ENCODE data around the gene FGFRL1.

Gene FGFRL1

DNA sequence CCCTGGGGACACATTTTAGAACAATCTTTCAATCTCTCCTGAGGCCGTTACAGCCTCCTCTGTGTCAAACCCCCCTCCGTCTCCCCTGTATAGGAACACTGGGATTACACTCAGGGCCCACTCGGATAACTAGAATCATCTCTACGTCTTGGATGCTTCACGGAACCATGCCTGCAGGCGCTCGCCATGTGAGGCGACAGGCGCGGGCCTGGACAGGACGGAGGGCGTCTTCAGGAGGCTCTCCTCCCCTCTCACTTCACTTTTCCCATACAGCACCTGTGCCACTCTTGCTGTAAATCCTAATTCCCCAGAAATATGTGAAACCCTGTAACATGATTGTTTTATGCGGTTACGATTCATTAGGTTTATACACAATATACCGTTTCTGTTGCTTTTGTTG, 28.6 kb upstream of the FGFRL1 start:
- Histone ChIP-seq H3K9ac (ENCODE audit: insufficient read length) (no peak overlapping the region), H3K27ac (0 out of 2 replicates have a peak overlapping the region, but pooled peaks have one; percentile 16), H3K36me3 (ENCODE audit: insufficient read depth, low read length) (no peaks in the 10 kb centered on the region), H3K4me3 (no peak overlapping the region), H3K9me3 (ENCODE audit: low read depth, low read length) (no peaks in the 10 kb centered on the region)
- no peak for DNase-seq (ENCODE audit: low read depth, low spot score)
- TF ChIP-seq POLR2AphosphoS5 (IDR thresholded peaks at IDR 0.05; ENCODE audit: borderline replicate concordance, low read depth, low read length) (no peak), EZH2 (IDR thresholded peaks at IDR 0.05) (no peak), FOXP2 (optimal IDR thresholded peaks at IDR 0.05; ENCODE audit: control extremely low read depth, extremely low read length, insufficient read depth) (no peak)

DNA sequence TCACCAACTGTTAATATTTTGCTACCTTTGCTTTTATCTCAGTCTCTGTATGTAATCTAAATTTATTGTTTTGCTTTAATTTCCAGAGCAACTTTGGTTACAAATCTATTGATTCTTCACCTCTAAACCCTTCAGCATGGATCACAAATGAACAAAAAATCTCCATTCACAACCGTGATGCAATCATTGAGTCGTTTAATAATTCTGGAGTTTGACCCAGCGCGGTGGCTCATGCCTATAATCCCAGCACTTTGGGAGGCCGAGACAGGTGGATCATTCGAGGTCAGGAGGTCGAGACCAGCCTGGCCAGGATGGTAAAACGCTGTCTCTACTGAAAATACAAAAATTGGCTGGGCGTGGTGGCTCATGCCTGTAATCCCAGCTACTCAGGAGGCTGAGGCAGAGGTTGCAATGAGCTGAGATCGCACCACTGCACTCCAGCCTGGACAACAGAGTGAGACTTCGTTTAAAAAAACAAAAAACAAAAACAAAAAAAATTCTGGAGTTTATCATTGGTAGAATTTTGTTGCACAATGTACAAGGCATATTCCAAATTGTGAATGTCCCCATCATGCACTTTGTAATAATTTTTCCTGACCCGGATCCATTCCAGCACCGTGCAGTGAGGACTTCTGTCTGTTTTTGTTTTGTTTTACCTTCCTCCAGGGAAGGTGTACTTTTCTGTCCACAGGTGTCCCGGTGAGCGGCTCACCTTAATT, 26.9 kb upstream of the FGFRL1 start:
- Histone ChIP-seq H3K9ac (ENCODE audit: insufficient read length) (no peak overlapping the region), H3K27ac (no peak overlapping the region), H3K9me3 (ENCODE audit: low read depth, low read length) (no peaks in the 10 kb centered on the region), H3K4me3 (no peak overlapping the region), H3K36me3 (ENCODE audit: insufficient read depth, low read length) (no peaks in the 10 kb centered on the region)
- no peak for TF ChIP-seq POLR2AphosphoS5 (IDR thresholded peaks at IDR 0.05; ENCODE audit: borderline replicate concordance, low read depth, low read length)
- TF ChIP-seq EZH2 (IDR thresholded peaks at IDR 0.05), result no peak
- TF ChIP-seq FOXP2 (optimal IDR thresholded peaks at IDR 0.05; ENCODE audit: control extremely low read depth, extremely low read length, insufficient read depth), result no peak
- DNase-seq (ENCODE audit: low read depth, low spot score), result no peak

- H3K27ac ChIP-seq, result no peak overlapping the region
- no peak overlapping the region for H3K9ac ChIP-seq (ENCODE audit: insufficient read length)
- DNase-seq (ENCODE audit: low read depth, low spot score), result no peak
- TF ChIP-seq EZH2 (IDR thresholded peaks at IDR 0.05), result no peak
- no peak for TF ChIP-seq POLR2AphosphoS5 (IDR thresholded peaks at IDR 0.05; ENCODE audit: borderline replicate concordance, low read depth, low read length)
- TF ChIP-seq FOXP2 (optimal IDR thresholded peaks at IDR 0.05; ENCODE audit: control extremely low read depth, extremely low read length, insufficient read depth), result no peak
- H3K36me3 ChIP-seq (ENCODE audit: insufficient read depth, low read length), result no peaks in the 10 kb centered on the region
- no peaks in the 10 kb centered on the region for H3K9me3 ChIP-seq (ENCODE audit: low read depth, low read length)
- H3K4me3 ChIP-seq, result no peak overlapping the region
Observed at GRCh38 chr4:985123-985830, 26.1 kb upstream of the FGFRL1 start.

DNA sequence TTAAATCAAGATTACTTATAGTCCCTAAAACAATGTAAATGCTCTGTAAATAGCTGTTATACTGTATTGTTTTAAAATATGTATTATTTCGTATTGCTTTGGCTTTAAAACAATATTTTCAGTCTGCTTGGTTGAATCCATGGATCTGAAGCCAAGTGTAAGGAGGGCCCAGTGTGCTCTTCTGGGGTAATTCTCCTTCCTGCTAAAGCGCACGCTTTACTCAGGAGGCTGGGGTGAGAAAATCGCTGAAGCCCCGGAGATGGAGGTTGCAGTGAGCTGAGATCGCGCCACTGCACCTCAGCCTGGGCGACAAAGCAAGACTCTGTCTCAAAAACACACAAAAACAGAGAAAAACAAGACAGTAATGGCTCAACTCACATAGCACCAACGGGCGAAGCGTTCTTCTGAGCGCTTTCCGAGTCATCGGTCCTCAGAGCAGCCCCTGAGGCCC, 25.0 kb upstream of the FGFRL1 start:
- H3K27ac ChIP-seq, result no peak overlapping the region
- H3K9me3 ChIP-seq (ENCODE audit: low read depth, low read length), result no peaks in the 10 kb centered on the region
- peak overlapping the region; percentile 76 for H3K4me3 ChIP-seq
- DNase-seq (ENCODE audit: low read depth, low spot score), result no peak
- no peaks in the 10 kb centered on the region for H3K36me3 ChIP-seq (ENCODE audit: insufficient read depth, low read length)
- TF ChIP-seq POLR2AphosphoS5 (IDR thresholded peaks at IDR 0.05; ENCODE audit: borderline replicate concordance, low read depth, low read length), result peak; percentile 72
- TF ChIP-seq EZH2 (IDR thresholded peaks at IDR 0.05), result no peak
- peak overlapping the region; percentile 71 for H3K9ac ChIP-seq (ENCODE audit: insufficient read length)

DNA sequence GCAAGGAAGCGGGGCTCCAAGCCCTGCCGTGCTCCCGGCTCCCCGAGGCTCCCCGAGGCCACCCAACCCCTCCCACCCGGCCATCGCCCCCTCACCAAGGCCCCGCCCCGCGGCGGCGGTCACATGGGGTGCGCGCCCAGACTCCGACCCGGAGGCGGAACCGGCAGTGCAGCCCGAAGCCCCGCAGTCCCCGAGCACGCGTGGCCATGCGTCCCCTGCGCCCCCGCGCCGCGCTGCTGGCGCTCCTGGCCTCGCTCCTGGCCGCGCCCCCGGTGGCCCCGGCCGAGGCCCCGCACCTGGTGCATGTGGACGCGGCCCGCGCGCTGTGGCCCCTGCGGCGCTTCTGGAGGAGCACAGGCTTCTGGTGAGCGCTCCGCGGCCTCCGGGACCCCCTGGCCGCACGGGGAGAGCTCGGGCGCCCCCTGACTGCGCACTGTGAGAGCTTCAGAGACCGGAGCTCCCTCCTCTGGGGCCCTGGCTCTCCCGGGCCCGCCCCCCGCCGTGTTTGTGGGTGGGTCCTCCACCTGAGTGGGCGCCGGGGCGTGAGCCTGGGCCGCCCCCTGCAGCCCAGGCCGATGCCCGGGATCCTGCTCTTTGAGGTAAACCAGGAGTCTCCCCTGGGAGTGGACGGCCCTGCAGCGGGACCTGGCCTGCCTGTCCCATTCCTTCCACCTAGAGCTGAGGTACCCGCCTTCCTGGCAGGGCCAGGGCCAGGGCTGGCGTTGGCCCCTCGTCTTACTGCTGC, 24.4 kb upstream of the FGFRL1 start, which contains the start of gene IDUA:
IDUA (plus strand) TSS at position 166 of the 745 bp plus-strand sequence; CDS start at position 207, 41 bp downstream.
- DNase-seq (ENCODE audit: low read depth, low spot score), result no peak
- Histone ChIP-seq H3K4me3 (peak within 1 kb of the TSS; percentile 76), H3K36me3 (ENCODE audit: insufficient read depth, low read length) (no peaks in the 10 kb centered on the region), H3K9ac (ENCODE audit: insufficient read length) (peak within 1 kb of the TSS; percentile 71), H3K9me3 (ENCODE audit: low read depth, low read length) (no peaks in the 10 kb centered on the region), H3K27ac (no peak within 1 kb of the TSS)
- TF ChIP-seq FOXP2 (optimal IDR thresholded peaks at IDR 0.05; ENCODE audit: control extremely low read depth, extremely low read length, insufficient read depth) (no peak), POLR2AphosphoS5 (IDR thresholded peaks at IDR 0.05; ENCODE audit: borderline replicate concordance, low read depth, low read length) (no peak), EZH2 (IDR thresholded peaks at IDR 0.05) (no peak)

GRCh38 chr4:987624-988513, 23.6 kb upstream of the FGFRL1 start:
- TF ChIP-seq EZH2 (IDR thresholded peaks at IDR 0.05) (no peak), FOXP2 (optimal IDR thresholded peaks at IDR 0.05; ENCODE audit: control extremely low read depth, extremely low read length, insufficient read depth) (no peak), POLR2AphosphoS5 (IDR thresholded peaks at IDR 0.05; ENCODE audit: borderline replicate concordance, low read depth, low read length) (no peak)
- Histone ChIP-seq H3K4me3 (peak overlapping the region; percentile 76), H3K9ac (ENCODE audit: insufficient read length) (no peak overlapping the region), H3K9me3 (ENCODE audit: low read depth, low read length) (no peaks in the 10 kb centered on the region), H3K27ac (no peak overlapping the region), H3K36me3 (ENCODE audit: insufficient read depth, low read length) (no peaks in the 10 kb centered on the region)
- DNase-seq (ENCODE audit: low read depth, low spot score), result no peak

DNA sequence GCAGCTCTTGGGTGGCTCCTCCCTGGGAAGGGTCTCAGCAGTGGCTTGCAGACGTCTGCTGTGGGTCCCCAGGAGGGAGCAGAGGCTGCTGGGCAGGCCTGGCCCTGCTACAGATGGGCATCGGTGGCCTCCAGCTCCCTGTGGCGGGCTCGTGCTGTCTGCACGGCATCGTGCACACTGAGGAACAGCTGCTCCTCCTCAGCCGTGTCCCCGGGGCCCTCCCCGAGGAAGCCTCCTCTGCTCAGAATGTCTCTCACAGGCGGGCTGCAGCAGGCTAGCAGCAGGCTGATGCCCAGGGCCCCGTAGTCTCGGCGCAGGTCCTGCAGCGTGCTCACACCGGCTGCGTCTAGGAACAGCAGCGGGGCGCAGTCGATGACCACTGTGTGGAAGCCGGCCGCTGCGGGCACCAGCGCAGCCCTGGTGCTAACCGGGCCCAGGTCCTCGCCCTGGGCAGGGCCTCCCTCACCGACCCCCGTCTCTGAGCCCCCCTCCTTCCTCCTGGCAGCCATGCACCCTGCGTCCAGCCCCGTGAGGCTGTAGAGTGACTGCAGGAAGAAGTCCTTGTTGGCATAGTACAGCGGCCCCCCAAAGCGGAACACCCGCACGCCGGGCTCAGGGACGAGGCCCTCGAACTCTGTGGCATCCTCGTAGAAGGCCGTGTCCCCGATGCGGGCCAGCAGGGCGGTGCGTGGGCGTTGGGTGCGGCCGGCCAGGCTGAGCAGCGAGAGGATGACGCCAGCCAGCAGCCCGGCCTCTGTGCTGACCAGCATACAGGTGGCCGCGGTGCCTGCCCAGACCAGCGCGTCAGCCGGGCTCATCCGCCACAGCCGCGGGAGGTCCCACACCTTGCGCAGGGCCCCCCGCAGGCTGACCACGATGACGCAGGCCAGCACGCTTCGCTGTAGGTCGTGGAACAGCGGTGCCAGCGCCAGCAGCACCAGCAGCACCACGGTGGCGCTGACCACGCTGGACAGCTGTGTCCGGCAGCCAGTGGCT, 22.4 kb upstream of the FGFRL1 start:
- no peak overlapping the region for H3K4me3 ChIP-seq
- TF ChIP-seq POLR2AphosphoS5 (IDR thresholded peaks at IDR 0.05; ENCODE audit: borderline replicate concordance, low read depth, low read length) (no peak), EZH2 (IDR thresholded peaks at IDR 0.05) (no peak), FOXP2 (optimal IDR thresholded peaks at IDR 0.05; ENCODE audit: control extremely low read depth, extremely low read length, insufficient read depth) (no peak)
- H3K9ac ChIP-seq (ENCODE audit: insufficient read length), result no peak overlapping the region
- H3K27ac ChIP-seq, result no peak overlapping the region
- no peak for DNase-seq (ENCODE audit: low read depth, low spot score)
- H3K36me3 ChIP-seq (ENCODE audit: insufficient read depth, low read length), result no peaks in the 10 kb centered on the region
- H3K9me3 ChIP-seq (ENCODE audit: low read depth, low read length), result no peaks in the 10 kb centered on the region

Measured in SK-N-MC (cell line).